Glomerular endothelial cell (primary cell): Measurements from ENCODE around the gene RRP15. TPM values are rescaled to one million over a fixed set of nuclear protein-coding genes. Genes with fewer than 3 reads are reported as not detected.

ENCODE experiments used
- DNase-seq: peaks from one replicate; pipeline ENCODE4 v3.0.0-alpha.2; 2011; ENCODE audit warnings: low read depth, low spot score; ENCODE audit errors: extremely low read depth
- total RNA-seq: library from RNA; depleted of rRNA; stranded (reverse); fragments of >200 nt; gene quantifications from 2 replicates; pipeline ENCODE4 v1.2.3, GENCODE V29; 2015

The RRP15 gene
- total RNA-seq, 1 donor from 2014 or later: 4.5 TPM

GRCh38 chr1:218336328-218336727 lies 51.2 kb downstream of the RRP15 start:
- DNase-seq: no peak

- DNase-seq: no peak
These were observed 54.3 kb downstream of the RRP15 start for GRCh38 chr1:218339267-218339831.

GRCh38 chr1:218341325-218341724 lies 56.2 kb downstream of the RRP15 start:
- no peak for DNase-seq

- no peak for DNase-seq
These were observed 57.0 kb downstream of the RRP15 start for GRCh38 chr1:218342091-218342490.

- DNase-seq: no peak
These were observed 60.0 kb downstream of the RRP15 start, which contains the start of gene TGFB2 for GRCh38 chr1:218344814-218345672. TGFB2 (plus strand) TSS chr1:218345336; CDS start chr1:218346702, 1,366 bp downstream.

- DNase-seq: no peak
These were observed 60.7 kb downstream of the RRP15 start for GRCh38 chr1:218345673-218346390.

- no peak for DNase-seq
These were observed 61.5 kb downstream of the RRP15 start for GRCh38 chr1:218346391-218347204.

GRCh38 chr1:218347336-218347722 lies 62.2 kb downstream of the RRP15 start:
- no peak for DNase-seq

GRCh38 chr1:218347723-218348627 lies 62.9 kb downstream of the RRP15 start:
- no peak for DNase-seq

GRCh38 chr1:218348628-218349071 lies 63.6 kb downstream of the RRP15 start:
- DNase-seq: no peak

- no peak for DNase-seq
These were observed 64.4 kb downstream of the RRP15 start for GRCh38 chr1:218349348-218350034.

GRCh38 chr1:218350035-218350525 lies 65.0 kb downstream of the RRP15 start:
- no peak for DNase-seq

- no peak for DNase-seq
These were observed 65.7 kb downstream of the RRP15 start for GRCh38 chr1:218350801-218351266.

- DNase-seq: no peak
These were observed 66.4 kb downstream of the RRP15 start for GRCh38 chr1:218351391-218352074.

GRCh38 chr1:218352075-218352438 lies 67.0 kb downstream of the RRP15 start:
- no peak for DNase-seq

- DNase-seq: no peak
These were observed 68.6 kb downstream of the RRP15 start for GRCh38 chr1:218353656-218354055.

GRCh38 chr1:218355278-218355677 lies 70.2 kb downstream of the RRP15 start:
- no peak for DNase-seq

GRCh38 chr1:218357211-218357892 lies 72.3 kb downstream of the RRP15 start:
- DNase-seq: no peak
